AG09309 (cell line): ENCODE results near the gene SMAD4.

Source experiments
- DNase-seq: peaks from one replicate; pipeline ENCODE4 v3.0.0-alpha.2; 2010; ENCODE audit warnings: low read depth
- H3K4me3 ChIP-seq: 2 replicates; pipeline ENCODE4 v1.5.1; 2011; ENCODE audit warnings: mild to moderate bottlenecking, low read depth, low read length, moderate library complexity; ENCODE audit not compliant: control insufficient read depth
- TF ChIP-seq, protein P1 (sequence below): IDR thresholded peaks from 2 replicates; pipeline ENCODE4 v1.5.1; 2011; ENCODE audit warnings: mild to moderate bottlenecking, low read depth, low read length, inconsistent platforms; ENCODE audit not compliant: insufficient read depth, control insufficient read depth; ENCODE audit errors: missing control alignments

Gene SMAD4

GRCh38 chr18:51048190-51048589 is 18.2 kb downstream of the SMAD4 start:
- H3K4me3 ChIP-seq, result no peak overlapping the region
- TF ChIP-seq, protein P1, sequence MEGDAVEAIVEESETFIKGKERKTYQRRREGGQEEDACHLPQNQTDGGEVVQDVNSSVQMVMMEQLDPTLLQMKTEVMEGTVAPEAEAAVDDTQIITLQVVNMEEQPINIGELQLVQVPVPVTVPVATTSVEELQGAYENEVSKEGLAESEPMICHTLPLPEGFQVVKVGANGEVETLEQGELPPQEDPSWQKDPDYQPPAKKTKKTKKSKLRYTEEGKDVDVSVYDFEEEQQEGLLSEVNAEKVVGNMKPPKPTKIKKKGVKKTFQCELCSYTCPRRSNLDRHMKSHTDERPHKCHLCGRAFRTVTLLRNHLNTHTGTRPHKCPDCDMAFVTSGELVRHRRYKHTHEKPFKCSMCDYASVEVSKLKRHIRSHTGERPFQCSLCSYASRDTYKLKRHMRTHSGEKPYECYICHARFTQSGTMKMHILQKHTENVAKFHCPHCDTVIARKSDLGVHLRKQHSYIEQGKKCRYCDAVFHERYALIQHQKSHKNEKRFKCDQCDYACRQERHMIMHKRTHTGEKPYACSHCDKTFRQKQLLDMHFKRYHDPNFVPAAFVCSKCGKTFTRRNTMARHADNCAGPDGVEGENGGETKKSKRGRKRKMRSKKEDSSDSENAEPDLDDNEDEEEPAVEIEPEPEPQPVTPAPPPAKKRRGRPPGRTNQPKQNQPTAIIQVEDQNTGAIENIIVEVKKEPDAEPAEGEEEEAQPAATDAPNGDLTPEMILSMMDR, result no peak
- no peak for DNase-seq

DNA sequence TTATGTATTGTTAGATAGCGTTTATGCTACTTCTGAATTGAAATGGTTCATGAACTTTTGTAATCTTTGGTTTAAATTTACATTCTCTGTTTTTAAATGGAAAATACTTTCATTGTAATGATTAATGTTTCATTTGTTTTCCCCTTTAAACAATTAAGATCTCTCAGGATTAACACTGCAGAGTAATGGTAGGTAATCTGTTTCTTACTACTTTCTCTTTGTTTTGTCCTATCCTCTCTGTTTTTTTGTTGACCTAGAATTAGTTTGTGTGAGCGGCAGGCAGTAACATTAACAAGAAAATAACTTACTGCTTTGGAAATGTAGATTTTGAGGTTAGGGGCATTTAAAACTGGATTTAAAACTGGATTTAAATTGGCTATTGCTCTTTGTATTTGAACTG is 19.1 kb downstream of the SMAD4 start:
- no peak for DNase-seq
- TF ChIP-seq, protein P1, result no peak
- no peak overlapping the region for H3K4me3 ChIP-seq

DNA sequence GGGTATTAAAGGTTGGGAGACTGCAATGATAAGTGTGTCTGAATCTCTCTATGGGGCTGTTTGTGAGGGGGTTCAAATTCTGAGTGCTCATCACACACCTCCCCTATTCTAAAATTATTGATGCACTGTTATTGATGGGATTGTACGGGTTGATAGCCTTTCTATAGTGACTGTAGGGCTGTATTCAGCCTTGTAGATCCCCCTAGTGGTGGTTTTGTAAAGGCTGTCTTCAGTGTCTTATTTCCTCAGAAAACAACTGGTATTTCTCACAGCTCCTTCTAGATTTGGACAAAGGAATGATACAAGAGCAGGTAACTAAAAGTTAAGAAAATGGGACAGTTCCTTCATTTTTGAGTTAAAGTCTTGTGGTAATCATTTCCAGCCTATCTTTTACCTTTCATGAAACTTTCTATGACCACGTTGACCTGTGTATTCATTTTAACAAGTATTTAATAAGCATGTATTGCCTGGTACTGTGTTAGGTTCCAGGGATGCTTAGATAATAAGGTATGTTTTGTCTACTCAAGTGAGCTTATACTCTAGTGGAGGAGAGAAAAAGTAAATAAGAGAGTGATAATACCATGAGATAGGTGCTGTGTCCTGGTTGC is 21.2 kb downstream of the SMAD4 start:
- no peak overlapping the region for H3K4me3 ChIP-seq
- TF ChIP-seq, protein P1, result peak; percentile 85
- DNase-seq, result no peak

DNA sequence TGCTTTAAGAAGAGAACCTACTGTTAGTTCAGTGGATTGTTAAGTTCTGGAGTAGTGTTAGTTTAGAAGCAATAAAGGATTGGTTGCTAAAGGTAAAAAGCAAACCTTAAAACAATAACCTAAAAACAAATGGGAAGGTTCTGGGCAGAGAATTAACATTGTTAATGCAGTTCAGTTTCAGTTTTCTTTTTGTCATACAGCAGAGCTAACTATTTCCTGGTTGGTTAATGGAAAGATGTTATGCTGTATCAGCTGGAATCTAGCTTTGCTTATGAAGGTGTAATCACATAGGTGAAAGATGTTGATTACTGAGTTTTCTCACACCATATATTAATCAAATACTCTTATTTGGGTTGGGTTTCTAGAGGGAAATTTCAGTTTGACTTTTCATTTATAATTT is 23.8 kb downstream of the SMAD4 start:
- no peak overlapping the region for H3K4me3 ChIP-seq
- TF ChIP-seq, protein P1, result no peak
- no peak for DNase-seq

- TF ChIP-seq, protein P1, result no peak
- DNase-seq, result peak; percentile 35
- no peak overlapping the region for H3K4me3 ChIP-seq
Observed at GRCh38 chr18:51054764-51055163, 24.8 kb downstream of the SMAD4 start.

DNA sequence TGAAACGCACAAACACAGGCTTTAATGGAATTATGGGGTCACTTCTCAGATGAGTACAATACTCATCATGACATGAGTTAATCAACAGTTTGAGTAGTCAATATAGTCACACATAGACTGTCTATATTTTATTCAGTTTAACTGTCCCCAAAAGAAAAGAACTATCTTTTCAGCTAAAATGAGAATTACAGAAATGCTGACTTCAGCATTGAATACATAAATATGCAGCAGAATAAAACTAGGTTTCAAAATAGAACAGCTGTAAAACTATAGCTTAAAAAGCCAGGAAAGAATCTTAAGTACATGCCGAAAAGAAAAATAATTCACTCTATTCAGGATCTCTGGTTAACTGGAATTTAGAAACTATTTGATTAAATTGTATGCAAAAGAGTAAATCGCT is 30.0 kb downstream of the SMAD4 start:
- TF ChIP-seq, protein P1, result no peak
- no peak for DNase-seq
- H3K4me3 ChIP-seq, result no peak overlapping the region

DNA sequence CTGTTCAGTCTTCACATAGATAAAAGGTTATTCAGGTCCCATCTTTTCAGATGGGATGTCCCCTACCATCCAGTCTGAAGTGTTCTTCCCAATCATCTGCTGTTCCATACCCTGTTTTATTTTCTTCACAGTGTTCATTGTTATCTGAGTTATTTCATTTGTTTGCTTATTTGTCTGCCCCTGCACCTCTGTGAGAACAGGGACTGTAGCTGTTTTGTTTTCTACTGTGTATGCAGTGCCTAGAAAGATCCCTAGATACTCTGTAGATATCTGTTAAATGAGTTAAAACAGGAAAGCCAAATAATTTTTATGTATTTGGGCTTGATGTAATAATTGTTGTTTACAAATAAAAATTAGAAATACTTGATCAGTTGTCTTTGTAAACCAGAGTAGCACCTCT is 34.2 kb downstream of the SMAD4 start:
- TF ChIP-seq, protein P1, result no peak
- no peak for DNase-seq

More for the DNA sequence above, 34.2 kb downstream of the SMAD4 start:
- no peak overlapping the region for H3K4me3 ChIP-seq
